Osteocyte (in vitro differentiated cells): ENCODE measurements around the gene SMO. TPM values are rescaled to one million over a fixed set of nuclear protein-coding genes. Genes with fewer than 3 reads are reported as not detected.
A peak's percentile ranks its signal among the peaks of the same experiment; 100 is the strongest.

Source experiments
- DNase-seq: peaks from one replicate; pipeline ENCODE4 v3.0.0; 2021; ENCODE audit warnings: mixed read lengths; ENCODE audit not compliant: unreplicated experiment; ENCODE audit errors: extremely low spot score
- H3K27ac Mint-ChIP-seq: one replicate; pipeline ENCODE4 v1.8.0; 2021; ENCODE audit warnings: mild to moderate bottlenecking, mixed read lengths; ENCODE audit not compliant: unreplicated experiment
- H3K27me3 Mint-ChIP-seq: one replicate; pipeline ENCODE4 v1.8.0; 2021; ENCODE audit warnings: mixed read lengths; ENCODE audit not compliant: unreplicated experiment
- H3K36me3 Mint-ChIP-seq: one replicate; pipeline ENCODE4 v1.8.0; 2021; ENCODE audit warnings: mixed read lengths; ENCODE audit not compliant: unreplicated experiment
- H3K4me1 Mint-ChIP-seq: one replicate; pipeline ENCODE4 v1.8.0; 2021; ENCODE audit warnings: mixed read lengths; ENCODE audit not compliant: unreplicated experiment
- H3K4me3 Mint-ChIP-seq: one replicate; pipeline ENCODE4 v1.8.0; 2021; ENCODE audit warnings: mild to moderate bottlenecking, moderate library complexity, mixed read lengths; ENCODE audit not compliant: unreplicated experiment
- H3K9me3 Mint-ChIP-seq: one replicate; pipeline ENCODE4 v1.8.0; 2021; ENCODE audit warnings: mixed read lengths; ENCODE audit not compliant: unreplicated experiment
- total RNA-seq: library from RNA; stranded (reverse); gene quantifications from 2 replicates; pipeline ENCODE4 v1.2.1, GENCODE V29; 2021
- TF ChIP-seq, protein P1 (sequence below): fragments of 200-600 bp; sonication (generic); IDR thresholded peaks from 2 replicates; pipeline ENCODE4 v1.5.0; 2021; ENCODE audit warnings: antibody characterized with exemption, mild to moderate bottlenecking, moderate library complexity

The SMO gene
- total RNA-seq, 1 donor from 2014 or later, result 41.6 TPM

- Mint-ChIP-seq H3K4me1 (peaks cover 9% of the 10 kb centered on the region), H3K27me3 (peaks cover 39% of the 10 kb centered on the region), H3K27ac (no peak overlapping the region), H3K4me3 (no peak overlapping the region), H3K36me3 (no peaks in the 10 kb centered on the region), H3K9me3 (no peaks in the 10 kb centered on the region)
- DNase-seq, result no peak
- TF ChIP-seq, protein P1, sequence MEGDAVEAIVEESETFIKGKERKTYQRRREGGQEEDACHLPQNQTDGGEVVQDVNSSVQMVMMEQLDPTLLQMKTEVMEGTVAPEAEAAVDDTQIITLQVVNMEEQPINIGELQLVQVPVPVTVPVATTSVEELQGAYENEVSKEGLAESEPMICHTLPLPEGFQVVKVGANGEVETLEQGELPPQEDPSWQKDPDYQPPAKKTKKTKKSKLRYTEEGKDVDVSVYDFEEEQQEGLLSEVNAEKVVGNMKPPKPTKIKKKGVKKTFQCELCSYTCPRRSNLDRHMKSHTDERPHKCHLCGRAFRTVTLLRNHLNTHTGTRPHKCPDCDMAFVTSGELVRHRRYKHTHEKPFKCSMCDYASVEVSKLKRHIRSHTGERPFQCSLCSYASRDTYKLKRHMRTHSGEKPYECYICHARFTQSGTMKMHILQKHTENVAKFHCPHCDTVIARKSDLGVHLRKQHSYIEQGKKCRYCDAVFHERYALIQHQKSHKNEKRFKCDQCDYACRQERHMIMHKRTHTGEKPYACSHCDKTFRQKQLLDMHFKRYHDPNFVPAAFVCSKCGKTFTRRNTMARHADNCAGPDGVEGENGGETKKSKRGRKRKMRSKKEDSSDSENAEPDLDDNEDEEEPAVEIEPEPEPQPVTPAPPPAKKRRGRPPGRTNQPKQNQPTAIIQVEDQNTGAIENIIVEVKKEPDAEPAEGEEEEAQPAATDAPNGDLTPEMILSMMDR, result no peak
These were observed 21.7 kb upstream of the SMO start for GRCh38 chr7:129166745-129167144.

DNA sequence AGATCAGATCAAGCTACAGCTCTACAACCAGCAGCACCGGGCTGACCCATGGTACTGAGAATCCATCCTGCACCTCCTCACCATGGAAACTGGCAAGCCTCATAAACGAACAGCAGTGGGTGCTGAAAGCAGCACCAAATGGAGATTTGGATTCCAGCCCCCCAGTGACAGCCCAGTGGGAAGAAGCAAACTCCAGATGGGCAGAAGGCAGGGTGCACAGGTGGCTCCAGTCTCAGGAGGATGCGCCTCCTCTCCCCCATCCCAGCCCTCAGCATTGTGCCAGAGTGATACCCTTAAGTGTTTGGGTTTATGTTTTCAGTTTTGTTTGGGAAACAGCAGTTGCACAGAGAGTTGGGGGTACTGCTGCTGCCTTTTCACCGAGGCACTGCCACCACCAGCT is 20.6 kb upstream of the SMO start:
- Mint-ChIP-seq H3K27me3 (peaks cover 37% of the 10 kb centered on the region), H3K27ac (no peak overlapping the region), H3K4me3 (no peak overlapping the region), H3K4me1 (peaks cover 9% of the 10 kb centered on the region), H3K36me3 (no peaks in the 10 kb centered on the region), H3K9me3 (no peaks in the 10 kb centered on the region)
- TF ChIP-seq, protein P1, result no peak
- DNase-seq, result no peak

DNA sequence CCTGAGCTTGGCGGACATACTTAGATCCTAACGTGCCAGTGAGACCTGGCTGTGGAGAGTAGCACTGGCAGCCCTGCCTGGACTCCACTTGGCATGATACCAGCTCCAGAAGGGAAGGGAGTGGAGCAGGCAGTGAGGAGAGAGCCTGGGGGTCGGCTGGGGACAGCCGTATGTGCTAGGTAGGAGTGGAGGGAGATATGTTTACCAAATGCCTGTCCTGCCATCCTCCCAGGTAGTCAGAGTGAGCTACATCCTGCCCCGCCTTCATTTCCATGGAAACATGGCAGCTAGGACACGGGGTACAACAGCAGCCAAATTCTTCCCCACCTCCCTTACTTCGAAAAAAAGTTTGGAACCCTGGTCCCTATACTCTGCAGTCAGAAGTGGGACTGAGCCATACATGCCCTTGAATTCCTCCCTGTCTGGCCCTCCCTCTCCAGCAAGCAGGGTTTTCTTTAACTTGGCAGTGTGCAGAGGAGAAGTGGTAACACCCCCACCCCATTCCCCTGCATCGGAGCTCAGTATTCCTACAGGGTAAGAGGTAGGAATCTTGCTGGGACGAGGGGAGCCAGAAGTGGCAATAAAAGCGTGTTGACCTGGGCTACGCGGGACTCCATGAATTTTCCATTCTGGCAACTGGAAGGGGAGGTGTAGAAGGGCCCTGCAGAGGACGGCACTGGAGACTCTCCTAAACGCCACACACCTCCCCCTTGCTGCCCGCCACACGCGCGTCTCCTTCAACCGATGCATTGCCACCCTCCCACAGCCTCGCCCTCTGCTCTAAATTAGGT is 20.0 kb upstream of the SMO start:
- Mint-ChIP-seq H3K36me3 (no peaks in the 10 kb centered on the region), H3K27ac (no peak overlapping the region)
- DNase-seq, result no peak

DNA sequence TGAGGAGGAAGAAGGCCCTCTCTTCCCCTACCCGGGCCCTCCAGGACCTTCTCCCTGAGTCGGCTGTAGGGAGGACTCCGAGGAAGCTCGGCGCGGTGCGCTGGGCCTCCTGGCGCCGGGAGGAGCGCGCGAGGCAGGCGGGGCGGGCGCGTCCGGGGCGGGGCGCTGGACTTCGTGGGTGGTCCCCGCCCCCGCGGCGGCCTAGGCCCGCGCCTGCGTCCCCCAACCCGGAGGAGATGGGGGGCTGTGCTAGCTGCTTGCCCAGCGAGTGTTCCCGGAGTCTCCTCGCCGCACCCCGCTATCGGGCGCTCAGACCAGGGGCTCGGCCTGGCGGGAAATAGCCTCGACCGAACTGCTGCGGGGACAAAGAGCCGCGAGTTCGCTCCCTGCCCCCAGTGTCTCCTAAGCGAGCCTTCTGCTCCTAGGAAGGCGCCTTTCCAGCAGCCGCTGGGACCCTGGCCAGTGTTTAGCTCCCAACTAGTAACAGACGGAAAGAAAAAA is 19.2 kb upstream of the SMO start:
- no peak overlapping the region for H3K27ac Mint-ChIP-seq

More for the DNA sequence above, 20.0 kb upstream of the SMO start:
- Mint-ChIP-seq H3K27me3 (peaks cover 31% of the 10 kb centered on the region), H3K9me3 (no peaks in the 10 kb centered on the region), H3K4me1 (peaks cover 9% of the 10 kb centered on the region), H3K4me3 (peak overlapping the region; percentile 52)
- TF ChIP-seq, protein P1, result no peak

More for the DNA sequence above, 19.2 kb upstream of the SMO start:
- Mint-ChIP-seq H3K9me3 (no peaks in the 10 kb centered on the region), H3K4me1 (peaks cover 9% of the 10 kb centered on the region), H3K27me3 (peaks cover 27% of the 10 kb centered on the region), H3K4me3 (peak overlapping the region; percentile 63), H3K36me3 (no peaks in the 10 kb centered on the region)
- TF ChIP-seq, protein P1, result no peak
- no peak for DNase-seq
